ENCODE measurements around the gene SORT1.

- TF ChIP-seq POLR2A (IDR thresholded peaks at IDR 0.05; ENCODE audit: low read depth, low read length) (no peak), CEBPB (IDR thresholded peaks at IDR 0.05; ENCODE audit: low read depth, low read length) (no peak), CTCF (conservative IDR thresholded peaks at IDR 0.05; ENCODE audit: low read depth, low read length) (no peak), RFX5 (IDR thresholded peaks at IDR 0.05; ENCODE audit: low read depth, low read length) (no peak), CHD1 (IDR thresholded peaks at IDR 0.05; ENCODE audit: low read depth, low read length) (no peak), RCOR1 (IDR thresholded peaks at IDR 0.05; ENCODE audit: insufficient replicate concordance, low read length) (no peak), MAFK (IDR thresholded peaks at IDR 0.05; ENCODE audit: low read depth, low read length) (no peak), MXI1 (IDR thresholded peaks at IDR 0.05; ENCODE audit: borderline replicate concordance, low read depth, low read length) (no peak), RAD21 (IDR thresholded peaks at IDR 0.05; ENCODE audit: low read length) (no peak), SMC3 (IDR thresholded peaks at IDR 0.05; ENCODE audit: low read depth, low read length) (no peak), USF2 (IDR thresholded peaks at IDR 0.05; ENCODE audit: low read depth, low read length) (no peak), BHLHE40 (IDR thresholded peaks at IDR 0.05; ENCODE audit: low read depth, low read length) (no peak), ELK1 (IDR thresholded peaks at IDR 0.05; ENCODE audit: borderline replicate concordance, low read depth, low read length) (no peak)
These were observed 124.7 kb downstream of the SORT1 start for GRCh38 chr1:109272831-109273547.
